Naive thymus-derived CD8-positive, alpha-beta T cell (primary cell): Measurements from ENCODE around the gene NTSR1. TPM values are rescaled to one million over a fixed set of nuclear protein-coding genes. Genes with fewer than 3 reads are reported as not detected.

ENCODE experiments used
- ATAC-seq, 2 donors: fragments of 150-1000 bp; cut with Tn5 transposase in 1 of 2; sonication (Bioruptor Pico), chemical (Tn5 transposase) in 1 of 2; 1 replicate in 1 of 2; 2 replicates in 1 of 2; pipeline ENCODE4 v1.10.0; 2021; ENCODE audit warnings: mild to moderate bottlenecking in 2 of 2, moderate library complexity in 2 of 2
- POLR2A ChIA-PET: fragments of 350-600 bp; sonication (Branson Sonifier 250); formaldehyde crosslinking; loops from one replicate; lab custom pipeline; 2021; ENCODE audit warnings: antibody characterized with exemption; lab: Charles Lee
- DNase-seq, 10 donors: peaks; one replicate each; pipeline versions ENCODE4 v3.0.0 to v3.0.0-alpha.2; 2020 to 2022
- H3K27ac Mint-ChIP-seq, 10 donors: one replicate each; pipeline ENCODE4 v1.8.0; 2020 to 2022; ENCODE audit warnings: mild to moderate bottlenecking in 10 of 10, mixed read lengths in 10 of 10, moderate library complexity in 4 of 10, inconsistent platforms in 1 of 10
- H3K27me3 Mint-ChIP-seq, 5 donors: one replicate each; pipeline ENCODE4 v1.8.0; 2021 to 2022; ENCODE audit warnings: mixed read lengths in 5 of 5
- H3K36me3 Mint-ChIP-seq, 3 donors: one replicate each; pipeline ENCODE4 v1.8.0; 2020 to 2022; ENCODE audit warnings: mixed read lengths in 3 of 3, mild to moderate bottlenecking in 2 of 3, inconsistent platforms in 1 of 3
- H3K4me1 Mint-ChIP-seq, 4 donors: one replicate each; pipeline ENCODE4 v1.8.0; 2021 to 2022; ENCODE audit warnings: mixed read lengths in 4 of 4
- H3K4me3 Mint-ChIP-seq, 10 donors: one replicate each; pipeline ENCODE4 v1.8.0; 2020 to 2022; ENCODE audit warnings: mild to moderate bottlenecking in 10 of 10, mixed read lengths in 10 of 10, moderate library complexity in 6 of 10, inconsistent platforms in 1 of 10
- H3K9me3 Mint-ChIP-seq, 9 donors: one replicate each; pipeline ENCODE4 v1.8.0; 2020 to 2022; ENCODE audit warnings: mixed read lengths in 9 of 9, mild to moderate bottlenecking in 3 of 9, inconsistent platforms in 1 of 9, moderate library complexity in 1 of 9
- polyA plus RNA-seq, 3 donors: library from polyadenylated mRNA; unstranded; fragments of 300-500 nt; fragmentation: Illumina TruSeq; gene quantifications; one replicate each; pipeline ENCODE4 v1.2.3, GENCODE V29; 2021
- total RNA-seq, 8 experiments: library from RNA in 2 of 8; stranded (reverse) in 2 of 8; gene quantifications; one replicate each; pipeline ENCODE4 v1.2.3 and lab custom pipeline; 2021 to 2026

Gene NTSR1
- total and polyA plus RNA-seq, 5 experiments from 2014 or later = not detected

DNA sequence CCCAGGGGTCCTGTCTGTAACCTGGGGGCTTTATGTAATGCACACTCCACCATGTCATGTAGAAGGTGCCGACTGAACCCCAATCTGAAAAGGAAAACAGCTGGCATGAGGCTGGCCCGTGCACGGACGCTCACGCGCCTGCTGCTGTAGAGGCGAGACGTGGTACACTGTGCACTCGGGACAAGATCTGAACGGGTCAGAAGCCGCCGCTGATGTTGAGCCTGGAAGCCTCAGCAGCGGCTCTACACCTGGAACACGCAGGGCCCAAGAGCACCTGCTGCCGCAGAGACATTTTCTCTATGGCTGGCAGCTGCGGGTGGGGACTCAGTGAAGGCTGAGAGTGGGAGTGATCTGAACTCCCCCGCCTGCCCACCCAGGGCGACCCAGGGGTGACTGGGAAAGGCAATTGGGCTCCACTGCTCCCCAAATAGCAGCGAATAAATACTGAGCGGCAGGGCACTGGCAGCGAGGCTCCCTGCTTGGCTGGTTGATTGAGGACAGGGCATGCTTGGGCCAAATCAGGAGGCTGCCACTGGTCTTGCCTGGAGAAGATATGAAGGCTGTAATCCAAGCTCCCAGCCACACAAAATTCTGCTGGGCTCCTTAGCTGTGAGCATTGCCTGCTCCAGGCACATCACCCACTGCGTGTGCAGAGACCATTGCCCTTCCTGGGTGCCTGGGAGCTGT, 93.5 kb downstream of the NTSR1 start:
- no peak for DNase-seq
- POLR2A ChIA-PET = interaction anchor here (1.1 to 8.4 kb wide), 2 partner anchors 6 to 11 kb away, joined by 3 to 145 read pairs; partner anchors contain the start of gene MRGBP
- Mint-ChIP-seq H3K27ac (peak overlapping the region in 3 of 10 donors; percentile 40 to 99 (median 71)), H3K4me1 (peaks cover 16 to 48% (median 38%) of the 10 kb centered on the region in 4 donors), H3K36me3 (peaks cover 0 to 26% (median 4%) of the 10 kb centered on the region in 3 donors), H3K9me3 (no peaks in the 10 kb centered on the region), H3K27me3 (no peaks in the 10 kb centered on the region), H3K4me3 (peak overlapping the region in 1 of 10 donors; percentile 26)
- ATAC-seq = no peak

DNA sequence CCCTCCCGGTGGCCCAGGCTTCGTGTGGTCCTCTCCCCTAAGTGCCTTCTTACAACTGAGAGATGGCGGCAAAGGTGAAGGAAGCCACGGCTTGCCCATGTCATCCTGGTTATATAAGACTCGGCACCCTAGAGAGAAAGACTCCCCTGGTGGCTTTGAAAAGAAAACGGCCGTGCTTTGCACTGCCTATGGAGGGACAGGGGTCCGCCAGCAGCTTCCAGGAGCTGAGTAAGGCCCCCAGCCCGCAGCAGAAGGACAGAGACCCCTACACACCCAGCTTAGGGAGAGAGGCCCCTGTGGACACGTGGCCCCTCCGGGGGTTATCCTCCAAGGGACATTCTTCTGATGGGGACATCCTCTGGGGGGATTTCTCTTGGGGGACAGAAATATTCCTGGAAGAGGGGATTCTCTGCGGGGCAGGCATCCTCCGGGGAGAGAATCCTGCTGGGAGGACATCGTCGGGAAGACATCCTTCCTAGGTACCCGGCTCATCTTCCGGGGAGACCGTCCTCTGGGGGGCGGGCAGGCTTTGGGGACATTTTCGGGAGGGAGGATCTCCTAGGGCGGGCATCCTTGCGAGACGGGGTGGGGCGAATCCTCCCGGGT, 95.5 kb downstream of the NTSR1 start:
- peak; percentile 56 to 67 for ATAC-seq
- Mint-ChIP-seq H3K4me3 (peak overlapping the region; percentile 90 to 100 (median 96)), H3K36me3 (peaks cover 0 to 28% (median 9%) of the 10 kb centered on the region in 3 donors), H3K4me1 (peaks cover 14 to 45% (median 30%) of the 10 kb centered on the region in 4 donors), H3K27ac (peak overlapping the region; percentile 94 to 99 (median 98)), H3K27me3 (no peaks in the 10 kb centered on the region), H3K9me3 (no peaks in the 10 kb centered on the region)
- DNase-seq = peak in 5 of 10 donors; percentile 22 to 57 (median 50)
- POLR2A ChIA-PET = interaction anchor here (0.7 to 8.4 kb wide), 9 partner anchors 8 to 153 kb away, joined by 3 to 145 read pairs (median 4); partner anchors contain the start of genes COL9A3 and MRGBP

DNA sequence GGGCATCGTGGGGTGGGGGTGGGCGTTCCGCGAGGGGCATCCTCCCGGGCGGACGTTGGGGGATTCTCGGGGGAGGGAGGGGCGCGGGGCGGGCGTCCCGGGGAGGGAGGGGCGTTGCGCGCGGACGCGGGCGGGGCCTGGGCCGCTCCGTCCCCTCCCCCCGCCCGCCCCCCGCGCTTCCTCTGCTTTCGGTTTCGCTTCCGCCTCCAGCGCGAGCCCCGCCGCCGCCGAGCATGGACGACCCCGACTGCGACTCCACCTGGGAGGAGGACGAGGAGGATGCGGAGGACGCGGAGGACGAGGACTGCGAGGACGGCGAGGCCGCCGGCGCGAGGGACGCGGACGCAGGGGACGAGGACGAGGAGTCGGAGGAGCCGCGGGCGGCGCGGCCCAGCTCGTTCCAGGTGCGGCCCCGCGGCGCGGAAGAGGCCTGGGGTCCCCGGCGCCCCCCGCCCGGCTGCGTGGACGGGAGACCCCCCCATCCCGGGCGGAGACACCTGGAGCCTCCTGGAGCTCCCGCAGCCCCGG, 96.1 kb downstream of the NTSR1 start, which contains the start of gene OGFR:
OGFR (plus strand) TSS at position 209 of the 528 bp plus-strand sequence; CDS start at position 234, 25 bp downstream.
- Mint-ChIP-seq H3K36me3 (peaks cover 0 to 27% (median 6%) of the 10 kb centered on the region in 3 donors), H3K27me3 (no peaks in the 10 kb centered on the region), H3K9me3 (no peaks in the 10 kb centered on the region), H3K4me3 (peak within 1 kb of the TSS; percentile 90 to 100 (median 96)), H3K27ac (peak within 1 kb of the TSS; percentile 94 to 99 (median 98)), H3K4me1 (peaks cover 14 to 42% (median 30%) of the 10 kb centered on the region in 4 donors)
- POLR2A ChIA-PET = interaction anchor here (0.9 to 8.4 kb wide), 9 partner anchors 9 to 101 kb away, joined by 3 to 145 read pairs (median 4); partner anchors contain the start of genes COL9A3 and MRGBP
- DNase-seq = peak; percentile 58 to 88 (median 73)
- ATAC-seq = peak; percentile 61 to 69

DNA sequence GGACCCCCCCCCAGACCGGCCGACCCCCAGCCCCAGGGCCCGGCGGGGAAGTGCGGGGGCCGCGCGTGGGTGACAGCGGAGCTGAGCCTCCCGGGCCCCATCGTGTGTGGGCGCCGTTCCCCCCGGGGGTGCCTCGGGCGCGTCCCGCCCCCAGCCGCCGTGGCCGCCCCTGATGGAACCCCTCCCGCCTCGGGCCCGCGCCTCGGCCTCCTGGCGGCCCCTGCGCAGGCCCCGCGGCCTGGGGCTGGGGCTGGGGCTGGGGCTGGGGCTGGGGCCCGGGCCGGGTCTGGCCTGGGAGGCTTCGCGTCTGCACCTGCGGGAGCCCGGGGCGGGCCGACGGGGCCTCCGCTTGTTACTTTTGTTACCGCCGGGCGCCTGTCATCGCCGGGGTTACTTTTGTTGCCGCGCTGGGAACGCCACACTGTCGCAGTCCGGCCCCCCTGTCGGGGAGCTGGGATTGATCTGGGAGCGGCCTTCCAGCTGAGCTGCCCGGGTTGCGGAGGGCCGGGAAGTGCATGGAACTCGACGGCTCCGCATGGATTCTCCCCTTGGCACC, 96.6 kb downstream of the NTSR1 start:
- Mint-ChIP-seq H3K27ac (peak overlapping the region in 8 of 10 donors; percentile 19 to 95 (median 68)), H3K27me3 (no peaks in the 10 kb centered on the region), H3K4me1 (peaks cover 14 to 39% (median 30%) of the 10 kb centered on the region in 4 donors), H3K4me3 (peak overlapping the region; percentile 67 to 90 (median 78)), H3K36me3 (peaks cover 0 to 27% (median 6%) of the 10 kb centered on the region in 3 donors), H3K9me3 (no peaks in the 10 kb centered on the region)
- POLR2A ChIA-PET = interaction anchor here (0.9 to 8.4 kb wide), 7 partner anchors 10 to 101 kb away, joined by 3 to 145 read pairs (median 7); partner anchors contain the start of gene MRGBP
- ATAC-seq (peak; percentile 42 to 57), DNase-seq (peak in 3 of 10 donors; percentile 26 to 39 (median 36))

DNA sequence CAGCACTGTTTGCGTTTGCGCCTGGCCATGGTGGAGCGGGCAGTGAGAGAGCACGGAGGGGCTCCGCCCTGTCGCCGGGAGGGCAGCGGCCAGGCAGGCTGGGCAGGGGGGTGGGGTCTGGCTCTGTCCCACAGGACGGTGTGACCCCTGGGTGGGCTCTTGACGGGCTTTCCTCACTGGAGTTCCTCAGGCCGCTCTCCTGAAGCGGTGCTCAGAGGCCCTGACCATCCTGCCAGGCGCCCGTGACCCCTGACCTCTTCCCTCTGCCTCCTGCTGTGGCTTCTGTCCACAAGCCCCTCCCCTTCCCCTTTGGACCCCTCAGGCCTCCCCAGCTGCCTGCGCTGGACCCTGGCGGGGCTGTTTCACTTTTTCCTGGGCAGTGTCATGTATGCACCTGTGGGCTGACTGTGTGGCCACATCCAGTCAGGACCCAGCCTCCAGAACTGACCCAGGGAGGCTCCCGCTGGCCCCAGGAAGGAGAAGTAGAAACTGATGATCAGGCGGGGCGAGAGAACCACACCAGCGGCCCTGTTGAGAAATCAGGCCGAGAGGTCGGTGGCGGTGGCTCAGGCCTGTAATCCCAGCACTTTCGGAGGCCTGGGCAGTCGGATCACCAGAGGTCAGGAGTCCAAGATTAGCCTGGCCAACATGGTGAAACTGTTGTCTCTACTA, 97.2 kb downstream of the NTSR1 start:
- H3K27me3 Mint-ChIP-seq = no peaks in the 10 kb centered on the region
- H3K27ac Mint-ChIP-seq = peak overlapping the region in 9 of 10 donors; percentile 43 to 89 (median 79)
- POLR2A ChIA-PET = interaction anchor here (0.9 to 8.4 kb wide), 6 partner anchors 10 to 66 kb away, joined by 3 to 145 read pairs (median 7); partner anchors contain the start of gene MRGBP
- ATAC-seq = no peak
- H3K4me3 Mint-ChIP-seq = peak overlapping the region; percentile 68 to 87 (median 76)
- H3K36me3 Mint-ChIP-seq = peaks cover 0 to 31% (median 6%) of the 10 kb centered on the region in 3 donors
- DNase-seq = no peak
- peaks cover 14 to 39% (median 30%) of the 10 kb centered on the region in 4 donors for H3K4me1 Mint-ChIP-seq
- no peaks in the 10 kb centered on the region for H3K9me3 Mint-ChIP-seq

DNA sequence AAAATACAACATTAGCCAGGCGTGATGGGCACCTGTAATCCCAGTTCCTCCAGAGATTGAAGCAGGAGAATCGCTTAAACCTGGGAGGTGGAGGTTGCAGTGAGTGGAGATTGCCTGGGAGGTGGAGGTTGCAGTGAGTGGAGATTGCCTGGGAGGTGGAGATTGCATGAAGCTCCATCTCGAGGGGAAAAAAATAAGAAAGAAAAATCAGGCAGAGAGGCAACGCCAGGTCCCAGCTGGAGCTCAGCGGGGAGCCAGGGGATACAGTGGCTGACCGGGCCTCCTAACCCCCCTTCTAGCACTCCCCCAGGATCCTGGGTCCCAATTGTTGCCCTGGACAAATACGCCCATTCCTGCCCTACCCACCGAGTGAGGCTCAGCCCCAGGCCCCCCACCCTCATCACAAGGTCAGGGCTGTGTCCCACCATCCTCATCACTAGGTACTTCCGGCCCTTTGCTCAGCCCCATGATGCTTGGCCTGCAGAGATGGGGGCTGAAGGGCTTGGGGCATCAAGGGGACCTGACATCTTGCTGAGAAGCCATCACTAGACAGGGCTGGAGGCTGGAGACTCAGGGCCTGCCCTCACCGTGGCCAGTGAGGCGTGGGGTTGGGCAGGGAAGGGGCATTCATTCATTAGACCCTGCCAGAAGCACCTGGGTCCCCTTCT, 97.9 kb downstream of the NTSR1 start:
- Mint-ChIP-seq H3K4me3 (peak overlapping the region; percentile 65 to 87 (median 76)), H3K4me1 (peaks cover 14 to 39% (median 30%) of the 10 kb centered on the region in 4 donors), H3K27ac (peak overlapping the region; percentile 37 to 89 (median 72)), H3K9me3 (no peaks in the 10 kb centered on the region), H3K27me3 (no peaks in the 10 kb centered on the region), H3K36me3 (peaks cover 0 to 29% (median 6%) of the 10 kb centered on the region in 3 donors)
- ATAC-seq = no peak
- POLR2A ChIA-PET = interaction anchor here (8.4 kb wide), 1 partner anchor 11 kb away, joined by 145 read pairs; the partner anchor contains the start of gene MRGBP
- DNase-seq = no peak

DNA sequence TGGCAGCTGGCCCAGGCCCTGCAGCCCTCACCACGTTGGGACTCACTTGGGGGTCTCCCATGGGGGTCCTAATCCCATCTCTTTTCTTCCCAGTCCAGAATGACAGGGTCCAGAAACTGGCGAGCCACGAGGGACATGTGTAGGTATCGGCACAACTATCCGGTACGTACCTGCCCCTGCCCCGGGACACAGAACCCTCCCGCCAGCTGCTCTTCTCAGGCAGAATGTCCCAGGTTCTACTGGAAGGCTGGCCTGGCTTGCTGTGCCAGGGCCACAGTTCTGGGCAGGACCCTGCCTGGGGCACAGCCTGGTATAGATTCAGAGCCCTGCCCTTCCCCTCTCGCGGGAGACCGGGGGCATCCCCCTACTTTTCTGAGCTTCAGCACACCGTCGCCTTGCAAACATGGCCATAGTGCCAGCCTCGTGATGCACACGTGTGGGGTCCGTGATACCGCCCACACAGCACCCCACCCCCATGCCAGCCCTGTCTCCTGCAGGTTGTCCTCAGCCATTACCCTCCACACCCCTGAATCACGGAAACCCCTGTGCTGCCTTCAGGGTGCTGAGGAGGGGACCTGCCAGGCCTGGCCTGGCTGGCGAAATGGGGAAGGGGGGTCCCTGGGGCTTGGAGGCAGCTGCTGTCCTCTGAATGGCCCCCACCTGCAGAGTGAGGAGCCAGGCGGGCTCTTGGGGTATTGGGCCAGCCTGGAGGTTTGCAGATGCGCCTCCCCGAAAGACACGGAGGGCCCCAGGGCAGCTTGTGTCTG, 99.0 kb downstream of the NTSR1 start:
- Mint-ChIP-seq H3K27ac (peak overlapping the region in 5 of 10 donors; percentile 49 to 78 (median 72)), H3K4me3 (peak overlapping the region in 8 of 10 donors; percentile 31 to 80 (median 50)), H3K27me3 (no peaks in the 10 kb centered on the region), H3K36me3 (peaks cover 0 to 38% (median 6%) of the 10 kb centered on the region in 3 donors), H3K4me1 (peaks cover 17 to 39% (median 30%) of the 10 kb centered on the region in 4 donors), H3K9me3 (no peaks in the 10 kb centered on the region)
- ATAC-seq (no peak), DNase-seq (no peak)
- POLR2A ChIA-PET = interaction anchor here (0.8 to 8.4 kb wide), 7 partner anchors 12 to 308 kb away, joined by 3 to 145 read pairs (median 3); partner anchors contain the start of genes MRGBP and NTSR1

DNA sequence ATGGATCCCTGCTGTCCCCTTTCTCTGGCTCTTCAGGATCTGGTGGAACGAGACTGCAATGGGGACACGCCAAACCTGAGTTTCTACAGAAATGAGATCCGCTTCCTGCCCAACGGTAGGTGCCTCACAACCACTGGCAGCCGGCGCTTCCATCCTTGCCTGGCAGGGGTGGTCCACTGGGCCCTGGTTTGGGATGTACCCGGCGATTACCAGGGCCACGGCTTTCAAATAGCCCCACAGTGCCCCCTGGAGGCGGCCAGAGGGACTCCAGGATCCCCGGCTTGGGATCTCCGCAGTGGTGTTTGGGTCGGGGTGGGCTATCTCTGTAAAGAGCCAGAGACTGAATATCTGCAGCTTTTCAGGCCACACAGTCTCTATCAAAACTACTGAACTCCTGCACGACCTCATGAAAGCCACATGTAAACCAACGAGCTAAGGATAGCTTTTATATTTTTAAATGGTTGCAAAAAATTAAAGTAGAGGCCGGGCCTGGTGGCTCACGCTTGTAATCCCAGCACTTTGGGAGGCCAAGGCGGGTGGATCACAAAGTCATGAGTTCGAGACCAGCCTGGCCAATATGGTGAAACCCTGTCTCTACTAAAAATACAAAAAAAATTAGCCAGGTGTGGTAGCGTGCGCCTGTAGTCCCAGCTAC, 99.7 kb downstream of the NTSR1 start:
- peak overlapping the region in 9 of 10 donors; percentile 72 to 85 (median 80) for H3K27ac Mint-ChIP-seq
- H3K4me3 Mint-ChIP-seq = peak overlapping the region; percentile 31 to 81 (median 60)
- ATAC-seq (peak; percentile 35 to 56), DNase-seq (peak; percentile 56 to 86 (median 77))
- POLR2A ChIA-PET = interaction anchor here (0.7 to 8.4 kb wide), 9 partner anchors 13 to 1236 kb away, joined by 3 to 145 read pairs (median 3); partner anchors contain the start of genes MRGBP and NTSR1
- peaks cover 0 to 40% (median 6%) of the 10 kb centered on the region in 3 donors for H3K36me3 Mint-ChIP-seq
- no peaks in the 10 kb centered on the region for H3K9me3 Mint-ChIP-seq
- no peaks in the 10 kb centered on the region for H3K27me3 Mint-ChIP-seq
- peaks cover 17 to 35% (median 28%) of the 10 kb centered on the region in 4 donors for H3K4me1 Mint-ChIP-seq

DNA sequence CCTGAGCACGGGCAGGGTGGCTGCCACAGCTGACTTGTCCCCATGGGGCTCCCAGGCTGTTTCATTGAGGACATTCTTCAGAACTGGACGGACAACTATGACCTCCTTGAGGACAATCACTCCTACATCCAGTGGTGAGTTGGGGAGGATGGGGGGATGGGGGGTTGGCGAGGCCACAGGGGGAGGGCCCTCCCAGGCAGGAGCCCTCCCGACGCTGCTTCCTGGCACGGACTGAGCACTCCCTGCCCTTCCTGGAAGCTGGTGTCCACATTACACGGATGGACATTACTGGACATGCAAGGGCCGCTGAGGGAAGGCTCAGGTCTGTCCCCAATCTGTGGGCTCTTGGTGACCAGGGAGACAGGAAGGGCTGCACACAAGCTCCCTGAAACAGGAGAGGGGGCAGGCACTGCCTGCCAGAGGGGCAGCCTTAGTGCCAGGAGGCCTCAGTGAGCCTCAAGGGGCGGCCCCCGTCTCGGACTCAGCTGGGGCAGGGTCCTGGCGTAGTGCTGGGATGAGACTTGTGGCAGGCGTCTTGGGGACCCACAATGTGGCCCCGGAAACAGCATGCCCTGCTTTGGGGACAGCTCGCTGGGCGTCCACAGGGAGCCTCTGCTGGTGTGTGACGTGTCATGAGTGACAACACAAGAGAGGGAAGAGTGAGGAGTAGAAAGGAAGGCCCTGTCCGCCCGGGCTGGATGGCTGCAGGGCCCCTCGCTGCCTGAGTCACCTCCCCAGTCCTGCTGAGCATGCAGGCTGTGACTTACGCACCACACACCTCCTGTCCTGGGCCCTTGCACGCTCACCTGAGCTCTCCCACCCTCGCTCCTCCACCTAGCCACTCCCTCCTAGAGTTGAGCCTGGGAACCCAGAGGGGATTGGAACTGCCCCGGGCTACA, 101.1 kb downstream of the NTSR1 start:
- Mint-ChIP-seq H3K36me3 (peaks cover 0 to 40% (median 6%) of the 10 kb centered on the region in 3 donors), H3K4me1 (peaks cover 14 to 29% (median 22%) of the 10 kb centered on the region in 4 donors), H3K4me3 (peak overlapping the region in 1 of 10 donors; percentile 29), H3K27ac (peak overlapping the region in 1 of 10 donors; percentile 43), H3K27me3 (no peaks in the 10 kb centered on the region), H3K9me3 (no peaks in the 10 kb centered on the region)
- DNase-seq = no peak
- no peak for ATAC-seq
- POLR2A ChIA-PET = interaction anchor here (1.4 to 8.4 kb wide), 3 partner anchors 14 to 140 kb away, joined by 3 to 145 read pairs (median 4); partner anchors contain the start of genes MRGBP and NTSR1
